Hematopoietic multipotent progenitor cell (in vitro differentiated cells): ENCODE measurements around the gene ANKRD27. TPM values are rescaled to one million over a fixed set of nuclear protein-coding genes. Genes with fewer than 3 reads are reported as not detected.
"Not testable (repeated sequence)": the region's sequence is repeated elsewhere in the genome, so short reads cannot be mapped to it uniquely, and the experiment has no call there.

Experiments used
- DNase-seq, 3 donors: peaks; one replicate each; pipeline ENCODE4 v3.0.0-alpha.2; 2011 to 2015; ENCODE audit warnings: low read depth in 2 of 3, low spot score in 2 of 3
- total RNA-seq: library from RNA; depleted of rRNA; stranded (reverse); fragments of >200 nt; gene quantifications from one replicate; pipeline ENCODE4 v1.2.3, GENCODE V29; 2012

ANKRD27 gene
- total RNA-seq, 1 donor: 57.1 TPM

DNA sequence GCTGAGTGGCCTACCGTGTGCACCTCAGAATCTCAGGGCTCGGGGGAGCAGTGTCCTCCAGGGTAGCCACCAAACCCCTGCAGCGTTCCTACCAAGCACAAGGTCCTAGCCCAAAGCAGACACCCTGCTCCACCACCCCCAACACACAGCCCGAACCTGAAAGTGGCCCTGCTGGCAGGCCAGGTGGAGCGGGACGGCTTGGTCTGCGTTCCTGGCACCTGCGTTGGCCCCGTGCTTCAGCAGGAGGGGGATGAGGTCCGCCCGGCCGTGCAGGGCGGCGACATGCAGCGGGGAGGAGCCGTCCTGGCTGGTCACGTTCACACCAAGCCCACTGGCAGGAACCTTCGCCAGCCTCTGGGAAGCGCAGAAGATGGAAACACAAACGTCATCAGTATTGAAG is 67.5 kb downstream of the ANKRD27 start:
- DNase-seq: no peak

DNA sequence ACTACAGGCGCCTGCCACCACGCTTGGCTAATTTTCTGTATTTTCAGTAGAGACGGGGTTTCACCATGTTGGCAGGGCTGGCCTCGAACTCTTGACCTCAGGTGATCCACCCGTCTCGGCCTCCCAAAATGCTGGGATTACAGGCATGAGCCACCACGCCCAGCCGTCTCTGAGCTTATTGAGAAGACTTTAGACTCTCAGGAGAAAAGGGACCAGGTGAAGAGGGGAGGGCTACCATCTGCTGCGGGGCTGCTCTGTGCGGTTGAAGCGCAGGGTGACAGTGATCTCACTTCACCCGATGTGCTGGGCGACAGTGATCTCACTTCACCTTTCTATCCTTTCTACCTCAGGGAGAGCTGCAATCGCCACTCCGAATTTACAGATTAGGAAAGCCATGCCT is 68.7 kb downstream of the ANKRD27 start:
- no peak for DNase-seq

DNA sequence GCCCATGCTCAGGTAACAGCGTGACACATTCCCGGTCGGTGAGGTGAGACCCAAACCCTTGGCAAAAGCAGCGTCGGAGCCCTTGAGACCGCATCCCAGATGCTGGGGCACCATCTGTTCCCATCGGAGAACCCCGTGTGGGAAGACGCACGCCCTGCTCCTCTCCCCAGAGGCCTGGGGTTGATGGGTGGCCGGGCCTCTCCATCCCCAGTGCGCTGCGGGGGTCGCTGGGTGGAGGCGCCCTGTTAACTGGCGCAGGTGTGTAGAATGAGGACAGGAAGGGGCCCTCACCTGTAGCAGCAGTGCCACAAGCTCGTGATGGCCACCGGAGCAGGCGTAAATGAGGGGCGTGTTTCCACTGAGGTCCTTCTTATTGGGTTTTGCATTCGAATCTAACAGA is 69.4 kb downstream of the ANKRD27 start:
- no peak for DNase-seq

DNA sequence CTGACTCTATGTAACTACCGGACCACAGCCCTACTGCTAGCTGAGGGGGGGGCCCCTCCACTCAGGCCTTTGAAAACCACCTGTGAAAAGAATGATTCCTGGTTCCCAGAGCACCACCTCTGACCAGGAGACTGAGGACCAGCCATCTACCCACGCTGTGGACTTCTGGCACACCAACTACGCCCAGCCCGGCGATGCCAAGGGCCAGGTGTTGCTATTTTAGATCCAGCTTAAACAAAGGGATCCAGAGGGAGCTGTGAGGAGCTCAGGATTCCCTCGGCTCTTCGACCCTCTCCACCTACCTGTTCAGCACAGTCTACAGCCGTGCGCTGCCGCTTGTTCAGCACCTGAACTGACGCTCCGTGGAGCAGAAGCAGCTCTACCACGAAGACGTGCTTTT is 71.0 kb downstream of the ANKRD27 start:
- DNase-seq: no peak

DNA sequence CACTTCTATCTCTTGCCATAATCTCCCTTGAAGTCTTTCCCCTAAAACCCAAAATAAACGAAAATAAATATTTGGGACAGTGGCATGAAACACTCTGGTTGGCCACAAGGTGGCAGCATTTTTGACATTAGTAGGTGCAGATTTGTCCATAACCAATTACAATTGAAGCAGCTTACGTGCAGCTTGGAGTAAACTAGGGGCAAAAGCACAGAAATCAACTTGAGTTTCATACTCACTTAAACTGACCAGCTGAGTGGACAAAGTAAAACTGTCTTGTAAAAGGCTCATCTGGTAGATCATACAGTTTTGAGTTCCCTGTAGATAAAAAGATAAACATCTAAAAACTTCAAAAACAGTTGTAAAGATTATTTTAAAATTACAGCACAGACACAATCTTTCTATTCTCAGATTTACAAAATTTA is 75.2 kb downstream of the ANKRD27 start:
- DNase-seq: peak; percentile 35 to 70 (median 58)

DNA sequence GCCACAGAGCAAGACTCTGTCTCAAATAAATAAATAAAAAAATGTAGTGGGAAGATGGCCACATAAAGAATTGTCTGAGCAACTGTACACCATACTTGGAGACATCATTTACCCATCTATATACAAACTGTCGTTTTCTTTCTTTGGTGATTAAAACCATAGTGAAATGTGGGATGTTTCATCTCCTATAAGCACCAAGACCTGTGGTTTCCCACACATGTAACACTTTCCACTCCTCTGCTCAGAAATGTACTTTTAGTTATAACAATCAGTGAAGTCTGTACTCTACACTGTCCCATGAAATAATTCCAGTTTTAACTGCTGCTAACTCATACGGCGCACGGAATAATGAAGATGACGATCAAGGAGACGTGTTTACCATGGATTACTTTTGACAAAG is 75.7 kb downstream of the ANKRD27 start:
- no peak for DNase-seq

DNA sequence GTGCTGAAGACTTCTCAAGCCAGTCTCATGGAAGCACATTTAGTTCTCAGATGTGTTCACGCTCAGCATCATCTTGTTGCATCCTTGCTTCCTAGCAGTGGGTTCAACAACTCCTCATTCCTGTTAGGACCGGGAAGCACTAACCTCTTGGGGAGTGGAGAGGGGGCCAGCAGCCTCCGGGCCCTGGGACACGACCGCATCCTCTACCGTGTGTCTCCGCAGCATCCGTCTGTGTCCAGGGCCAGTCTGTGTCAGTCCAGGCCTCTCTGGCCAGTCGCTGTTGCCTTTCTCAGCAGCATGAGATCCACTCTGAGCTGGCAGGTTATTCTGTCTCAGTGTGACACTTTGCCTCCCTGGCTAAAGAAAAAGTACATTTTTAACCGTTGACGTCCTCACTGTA is 77.0 kb downstream of the ANKRD27 start:
- no peak for DNase-seq

DNA sequence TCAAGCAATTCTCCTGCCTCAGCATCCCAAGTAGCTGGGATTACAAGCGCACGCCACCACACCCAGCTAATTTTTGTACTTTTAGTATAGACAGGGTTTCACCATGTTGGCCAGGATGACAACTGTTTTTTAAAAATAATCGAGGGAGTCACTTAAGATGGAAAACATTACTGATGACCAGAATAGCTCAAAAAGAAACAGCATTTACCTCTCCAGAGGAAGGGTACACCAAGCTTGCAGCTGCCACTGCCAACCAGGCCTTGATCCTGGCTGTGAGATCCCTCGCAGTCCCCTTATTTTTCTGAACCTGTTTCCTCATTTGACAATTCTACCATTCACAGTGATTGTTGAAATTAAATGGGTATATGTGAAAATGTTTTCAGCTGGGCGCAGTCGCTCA is 79.5 kb downstream of the ANKRD27 start:
- DNase-seq: no peak

DNA sequence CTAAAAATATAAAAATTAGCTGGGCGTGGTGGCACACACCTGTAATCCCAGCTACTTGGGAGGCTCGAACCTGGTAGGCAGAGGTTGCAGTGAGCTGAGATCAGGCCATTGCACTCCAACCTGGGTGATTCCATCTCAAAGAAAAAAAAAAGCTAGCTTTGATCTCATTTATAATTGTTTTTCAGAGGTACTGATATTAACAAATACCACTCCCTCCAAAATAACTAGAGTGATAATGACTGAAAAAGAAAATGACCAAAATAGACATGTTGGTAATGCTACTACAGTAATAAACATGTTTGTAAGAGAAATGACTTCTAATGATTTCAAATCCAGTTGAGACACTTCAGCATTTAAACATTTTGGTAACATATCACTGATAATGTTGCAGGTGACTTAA is 81.0 kb downstream of the ANKRD27 start:
- DNase-seq: no peak

DNA sequence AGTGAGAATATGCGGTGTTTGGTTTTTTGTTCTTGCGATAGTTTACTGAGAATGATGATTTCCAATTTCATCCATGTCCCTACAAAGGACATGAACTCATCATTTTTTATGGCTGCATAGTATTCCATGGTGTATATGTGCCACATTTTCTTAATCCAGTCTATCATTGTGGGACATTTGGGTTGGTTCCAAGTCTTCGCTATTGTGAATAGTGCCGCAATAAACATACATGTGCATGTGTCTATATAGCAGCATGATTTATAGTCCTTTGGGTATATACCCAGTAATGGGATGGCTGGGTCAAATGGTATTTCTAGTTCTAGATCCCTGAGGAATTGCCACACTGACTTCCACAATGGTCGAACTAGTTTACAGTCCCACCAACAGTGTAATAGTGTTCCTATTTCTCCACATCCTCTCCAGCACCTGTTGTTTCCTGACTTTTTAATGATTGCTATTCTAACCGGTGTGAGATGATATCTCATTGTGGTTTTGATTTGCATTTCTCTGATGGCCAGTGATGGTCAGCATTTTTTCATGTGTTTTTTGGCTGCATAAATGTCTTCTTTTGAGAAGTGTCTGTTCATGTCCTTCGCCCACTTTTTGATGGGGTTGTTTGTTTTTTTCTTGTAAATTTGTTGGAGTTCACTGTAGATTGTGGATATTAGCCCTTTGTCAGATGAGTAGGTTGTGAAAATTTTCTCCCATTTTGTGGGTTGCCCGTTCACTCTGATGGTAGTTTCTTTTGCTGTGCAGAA is 87.1 kb downstream of the ANKRD27 start:
- not testable (repeated sequence) for DNase-seq

DNA sequence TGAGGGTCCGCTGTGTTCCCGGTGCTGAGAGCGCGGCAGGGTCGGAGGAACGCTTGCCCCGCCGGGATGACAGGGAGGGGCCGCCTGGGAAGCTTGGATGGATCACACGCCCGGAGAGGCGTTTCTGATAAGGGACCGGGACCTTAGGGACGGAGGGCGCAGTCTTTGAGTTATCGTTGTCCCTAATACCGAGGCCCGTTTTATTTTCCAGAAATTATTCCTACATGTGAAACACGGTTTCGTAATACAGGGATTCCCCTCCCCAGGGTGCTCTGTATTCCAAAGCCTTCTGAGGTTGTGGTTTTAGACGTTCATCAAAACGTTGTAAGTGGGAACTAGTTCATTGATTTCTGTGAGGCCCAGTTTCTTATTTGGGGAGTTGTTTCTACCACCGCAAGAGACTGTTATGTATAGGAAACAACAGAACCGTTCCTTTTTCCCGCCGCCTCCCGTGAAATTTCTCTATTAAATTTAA is 93.2 kb downstream of the ANKRD27 start:
- DNase-seq: peak in 2 of 3 donors; percentile 13 to 20

DNA sequence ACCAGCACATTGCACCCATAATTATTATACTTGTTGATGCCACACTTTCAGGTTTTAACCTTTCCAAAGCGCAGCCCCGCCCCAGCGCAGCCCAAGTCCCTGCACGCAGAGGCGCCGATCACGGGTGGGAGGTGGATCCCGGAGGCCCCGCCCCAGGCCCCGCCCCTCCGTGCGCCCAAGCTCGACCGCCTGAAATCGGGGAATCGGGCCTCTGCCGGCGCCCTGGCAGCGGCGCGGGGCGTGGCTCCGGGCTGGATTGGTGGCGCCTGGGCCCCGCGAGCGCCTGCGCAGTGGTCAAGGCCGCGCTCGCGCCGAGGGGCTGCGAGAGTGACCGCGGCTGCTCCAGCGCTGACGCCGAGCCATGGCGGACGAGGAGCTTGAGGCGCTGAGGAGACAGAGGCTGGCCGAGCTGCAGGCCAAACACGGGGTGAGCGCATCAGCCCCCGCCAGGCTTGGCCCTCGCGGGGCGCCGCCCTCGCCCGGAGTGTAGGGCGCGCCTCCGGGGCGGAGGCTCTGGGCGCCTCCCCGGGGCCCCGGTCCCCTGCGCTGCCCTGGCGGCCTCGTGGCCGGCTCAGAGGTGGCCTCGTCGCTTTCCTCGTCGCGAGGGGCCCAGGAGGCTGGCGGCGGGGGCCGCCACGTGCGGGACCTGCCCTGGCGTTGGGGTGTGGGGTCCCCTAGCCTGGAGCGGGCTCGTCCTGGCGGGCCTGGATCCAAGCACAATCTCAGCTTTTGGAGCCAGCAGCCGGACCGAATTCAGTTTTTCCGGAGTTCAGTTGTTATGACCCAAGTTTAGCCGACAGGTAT is 93.9 kb downstream of the ANKRD27 start, which contains the start of gene PDCD5:
TSS of gene PDCD5 (plus strand) at position 290 of the 804 bp plus-strand sequence. CDS start at position 362, 72 bp downstream.
- DNase-seq: peak; percentile 93 to 96 (median 95)

DNA sequence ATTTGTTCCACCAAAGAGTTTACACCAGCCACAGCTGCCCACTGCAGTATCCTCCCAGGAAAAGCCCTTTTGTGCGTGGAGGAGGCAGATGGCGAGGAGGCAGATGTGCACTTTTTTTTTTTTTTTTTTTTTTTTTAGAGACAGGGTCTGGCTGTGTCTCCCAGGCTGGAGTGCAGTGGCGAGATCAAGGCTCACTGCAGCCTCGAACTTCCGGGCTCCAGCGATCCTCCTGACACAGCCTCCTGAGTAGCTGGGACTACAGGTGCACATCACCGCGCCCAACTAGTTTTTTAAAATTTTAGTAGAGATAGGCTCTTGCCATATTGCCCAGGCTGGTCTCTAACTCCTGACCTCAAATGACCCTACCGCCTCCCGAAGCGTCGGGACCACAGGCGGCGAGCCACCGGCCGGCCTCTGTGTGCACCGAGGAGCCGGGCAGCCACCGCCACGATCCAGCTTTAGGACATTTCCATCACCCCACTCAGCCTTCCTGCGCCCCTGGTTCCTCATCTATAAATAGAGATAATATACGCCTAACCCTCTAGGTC is 94.6 kb downstream of the ANKRD27 start:
- no peak for DNase-seq

DNA sequence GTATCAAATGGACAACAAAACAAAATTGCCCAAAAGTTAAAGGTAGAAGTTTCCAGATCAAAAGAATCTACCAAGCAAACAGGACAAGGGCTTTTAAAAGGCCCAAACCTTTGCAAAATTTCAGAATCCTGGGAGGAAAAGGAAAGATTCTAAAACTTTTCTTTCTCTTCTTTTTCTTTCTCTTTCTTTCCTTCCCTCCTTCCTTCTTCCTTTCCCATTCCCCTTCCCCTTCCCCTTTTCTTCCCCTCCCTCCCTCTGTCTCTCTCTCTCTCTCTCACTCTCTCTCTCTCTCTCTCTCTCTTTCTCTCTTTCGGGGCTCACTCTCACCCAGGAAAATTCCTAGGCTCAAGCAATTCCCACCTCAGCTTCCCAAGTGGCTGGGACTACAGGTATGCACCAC is 98.2 kb downstream of the ANKRD27 start:
- DNase-seq: no peak

DNA sequence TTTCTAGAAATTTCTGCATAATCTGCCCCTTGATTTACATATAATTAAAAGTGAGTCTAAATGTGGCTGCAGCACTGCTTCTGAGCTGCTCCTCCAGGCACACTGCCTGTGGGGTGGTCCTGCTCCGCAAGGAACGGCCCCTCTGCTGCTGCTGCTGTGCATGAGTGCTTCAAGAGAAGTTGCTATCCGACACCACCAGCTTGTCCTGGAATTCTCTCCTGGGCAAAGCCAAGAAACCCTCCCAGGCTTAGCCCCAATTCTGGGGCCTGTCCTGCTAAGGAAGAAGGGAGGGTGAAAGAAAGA is 101.5 kb downstream of the ANKRD27 start:
- no peak for DNase-seq

DNA sequence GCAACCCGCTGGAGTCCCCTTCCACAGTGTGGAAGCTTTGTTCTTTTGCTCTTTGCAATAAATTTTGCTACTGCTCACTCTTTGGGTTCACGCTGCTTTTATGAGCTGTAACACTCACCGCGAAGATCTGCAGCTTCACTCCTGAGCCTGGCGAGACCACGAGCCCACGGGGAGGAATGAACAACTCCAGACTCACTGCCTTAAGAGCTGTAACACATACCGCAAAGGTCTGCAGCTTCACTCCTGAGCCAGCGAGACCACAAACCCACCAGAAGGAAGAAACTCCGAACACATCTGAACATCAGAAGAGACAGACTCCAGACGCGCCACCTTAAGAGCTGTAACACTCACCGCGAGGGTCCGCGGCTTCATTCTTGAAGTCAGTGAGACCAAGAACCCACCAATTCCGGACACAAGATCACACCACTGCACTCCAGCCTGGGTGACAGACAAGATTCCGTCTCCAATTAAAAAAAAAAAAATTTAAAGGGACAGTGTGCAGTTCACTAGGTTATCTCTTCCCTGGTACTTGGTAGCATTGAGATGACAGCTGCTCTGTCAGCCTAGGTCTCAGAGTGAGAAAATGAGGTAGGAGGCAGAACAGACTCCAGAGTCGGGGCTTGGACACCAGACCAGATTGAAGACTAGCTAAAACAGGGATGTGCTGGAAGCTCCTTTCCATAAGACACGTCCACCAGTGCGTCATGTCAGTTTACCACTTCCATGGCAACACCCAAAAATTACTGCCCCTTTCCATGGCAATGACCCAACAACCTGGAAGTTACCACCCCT is 102.1 kb downstream of the ANKRD27 start:
- peak in 1 of 3 donors; percentile 16 for DNase-seq

DNA sequence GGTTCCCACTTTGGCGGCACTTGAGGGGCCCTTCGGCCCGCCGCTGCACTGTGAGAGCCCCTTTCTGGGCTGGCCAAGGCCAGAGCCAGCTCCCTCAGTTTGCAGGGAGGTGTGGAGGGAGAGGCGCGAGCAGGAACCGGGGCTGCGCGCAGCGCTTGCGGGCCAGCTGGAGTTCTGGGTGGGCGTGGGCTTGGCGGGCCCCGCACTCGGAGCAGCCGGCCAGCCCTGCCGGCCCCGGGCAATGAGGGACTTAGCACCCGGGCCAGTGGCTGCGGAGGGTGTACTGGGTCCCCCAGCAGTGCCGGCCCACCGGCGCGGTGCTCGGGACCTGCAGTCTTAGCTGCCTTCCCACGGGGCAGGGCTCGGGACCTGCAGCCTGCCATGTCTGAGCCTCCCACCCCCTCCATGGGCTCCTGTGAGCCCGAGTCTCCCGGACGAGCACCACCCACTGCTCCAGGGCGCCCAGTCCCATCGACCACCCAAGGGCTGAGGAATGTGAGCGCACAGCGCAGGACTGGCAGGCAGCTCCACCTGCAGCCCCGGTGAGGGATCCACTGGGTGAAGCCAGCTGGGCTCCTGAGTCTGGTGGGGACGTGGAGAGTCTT is 103.4 kb downstream of the ANKRD27 start:
- DNase-seq: not testable (repeated sequence)

DNA sequence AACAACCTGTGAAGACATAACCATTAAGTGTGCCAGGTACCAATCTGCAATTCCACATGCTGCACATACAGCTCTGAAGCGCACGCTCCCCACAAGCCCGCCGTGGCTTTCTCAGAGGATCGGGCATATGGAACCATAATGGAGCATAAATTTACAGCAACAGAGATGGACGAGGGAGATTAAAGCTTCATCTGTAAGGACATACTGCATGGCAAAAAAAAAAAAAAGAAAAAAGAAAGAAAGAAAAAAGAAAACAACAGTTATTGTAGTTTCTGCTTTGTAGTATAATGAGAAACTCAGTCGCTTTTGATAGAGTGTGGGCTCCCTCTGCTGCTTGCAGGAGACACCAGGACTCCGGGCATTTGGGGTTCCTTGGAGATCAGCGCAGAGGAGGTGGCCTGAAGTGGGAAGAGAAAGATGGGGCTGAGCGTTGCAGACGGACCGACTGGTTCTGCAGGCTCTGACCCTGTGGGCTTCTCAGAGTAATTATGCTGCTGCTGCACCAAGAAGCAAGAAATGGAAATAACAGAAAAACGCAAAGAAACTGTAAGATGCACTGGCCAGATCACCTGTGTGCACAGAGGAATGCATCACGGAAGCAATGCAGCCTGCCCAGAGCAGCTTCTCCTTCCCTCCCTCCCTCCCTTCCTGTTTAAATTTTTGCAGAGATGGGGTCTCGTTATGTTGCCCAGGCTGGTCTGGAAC is 104.7 kb downstream of the ANKRD27 start:
- DNase-seq: peak in 2 of 3 donors; percentile 53 to 80

DNA sequence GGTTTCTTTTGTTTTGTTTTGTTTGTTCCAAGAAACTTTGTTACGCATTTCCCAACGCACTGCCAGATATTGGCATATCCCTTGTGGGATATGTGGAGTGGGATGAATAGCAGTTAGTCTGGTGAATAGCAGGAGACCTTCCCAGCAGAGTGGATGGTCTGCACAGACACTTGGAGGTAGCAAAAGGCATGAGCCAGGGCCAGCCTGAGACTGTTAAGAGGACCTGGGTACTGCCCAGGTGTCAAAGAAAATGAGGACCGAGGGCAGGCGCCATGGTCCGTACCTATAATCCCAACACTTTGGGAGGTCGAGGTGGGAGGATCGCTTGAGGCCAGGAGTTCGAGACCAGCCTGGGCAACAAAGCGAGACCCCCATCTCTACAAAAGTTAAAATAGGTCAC is 107.5 kb downstream of the ANKRD27 start:
- DNase-seq: no peak
